NCI-H2029 (cell line): ENCODE results near the gene TAGLN2.
A peak's percentile ranks its signal among the peaks of the same experiment; 100 is the strongest.
"Not testable (repeated sequence)": the region's sequence is repeated elsewhere in the genome, so short reads cannot be mapped to it uniquely, and the experiment has no call there.

ENCODE experiments used
- DNase-seq: peaks from one replicate; lab custom pipeline; 2025; lab: John Stamatoyannopoulos, UW

Gene TAGLN2

DNA sequence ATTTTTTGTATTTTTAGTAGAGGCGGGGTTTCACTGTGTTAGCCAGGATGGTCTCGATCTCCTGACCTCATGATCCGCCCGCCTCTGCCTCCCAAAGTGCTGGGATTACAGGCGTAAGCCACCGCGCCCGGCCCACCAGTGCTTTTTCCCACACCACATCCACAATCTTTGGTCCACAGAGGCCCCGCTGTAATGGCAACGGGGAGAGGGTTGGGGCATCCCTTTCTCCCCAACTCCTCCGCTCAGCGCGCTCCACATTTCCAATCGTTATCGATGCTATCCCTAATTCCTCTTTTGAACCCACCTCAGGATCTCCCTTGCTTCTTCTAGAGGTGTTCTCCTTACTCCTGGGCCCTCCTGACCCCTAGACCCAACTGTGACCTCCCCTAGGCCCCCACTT, 25.7 kb downstream of the TAGLN2 start:
- not testable (repeated sequence) for DNase-seq

DNA sequence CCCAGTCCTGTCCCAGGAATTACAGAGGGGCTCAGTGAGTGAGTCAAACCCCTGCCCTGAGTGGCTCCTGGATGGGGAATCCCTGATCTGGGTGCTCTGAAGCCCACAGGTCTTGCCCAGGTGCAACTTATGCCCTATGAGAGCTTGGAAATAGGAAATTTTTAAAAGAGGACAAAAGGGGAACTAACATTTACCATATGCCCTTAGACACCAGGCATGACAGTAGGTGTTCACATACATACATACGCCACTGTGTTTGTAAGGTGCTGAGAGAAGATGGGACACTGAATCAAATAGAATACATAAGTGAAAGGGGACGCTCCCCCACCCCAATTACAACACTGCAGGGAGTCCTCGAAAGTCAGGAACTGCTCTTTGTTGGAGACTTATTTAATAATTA, 26.8 kb downstream of the TAGLN2 start:
- no peak for DNase-seq

DNA sequence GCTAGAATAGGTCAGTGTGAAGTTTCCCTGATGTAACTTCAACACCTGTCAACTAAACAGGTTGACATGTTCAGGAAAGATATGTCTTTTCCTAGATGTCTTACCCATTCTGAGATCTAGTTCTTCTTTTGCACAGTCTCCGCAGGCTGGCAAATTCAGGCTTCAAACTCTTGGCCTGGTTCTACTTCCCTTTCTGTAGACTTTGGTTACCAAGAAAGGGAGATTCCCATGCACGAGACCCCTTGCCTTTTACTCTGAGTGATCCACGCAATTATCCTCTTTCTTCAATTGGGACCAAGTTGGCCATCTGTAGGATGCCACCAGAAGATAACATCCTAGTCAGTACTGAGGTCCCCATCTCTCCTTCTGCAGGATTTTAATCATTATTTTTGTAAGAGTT, 27.3 kb downstream of the TAGLN2 start:
- no peak for DNase-seq

DNA sequence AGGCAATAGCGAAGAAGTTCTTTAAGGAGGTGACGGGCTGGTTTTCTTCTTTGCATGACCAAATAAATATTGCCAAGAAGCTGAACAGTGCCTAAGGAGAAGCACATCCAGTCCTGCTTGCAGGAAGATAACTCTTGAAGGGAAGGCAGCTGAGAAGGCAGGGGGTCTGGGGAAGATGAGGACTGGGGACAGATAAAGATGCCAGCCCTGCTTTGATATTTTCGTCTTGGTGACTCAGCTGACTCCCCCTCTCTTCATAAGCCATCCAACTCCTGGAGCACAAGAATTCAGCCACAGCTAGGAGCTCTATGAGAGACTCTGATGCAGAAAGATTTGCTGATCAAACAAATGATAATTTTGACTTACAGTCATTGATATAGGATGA, 28.8 kb downstream of the TAGLN2 start:
- no peak for DNase-seq

DNA sequence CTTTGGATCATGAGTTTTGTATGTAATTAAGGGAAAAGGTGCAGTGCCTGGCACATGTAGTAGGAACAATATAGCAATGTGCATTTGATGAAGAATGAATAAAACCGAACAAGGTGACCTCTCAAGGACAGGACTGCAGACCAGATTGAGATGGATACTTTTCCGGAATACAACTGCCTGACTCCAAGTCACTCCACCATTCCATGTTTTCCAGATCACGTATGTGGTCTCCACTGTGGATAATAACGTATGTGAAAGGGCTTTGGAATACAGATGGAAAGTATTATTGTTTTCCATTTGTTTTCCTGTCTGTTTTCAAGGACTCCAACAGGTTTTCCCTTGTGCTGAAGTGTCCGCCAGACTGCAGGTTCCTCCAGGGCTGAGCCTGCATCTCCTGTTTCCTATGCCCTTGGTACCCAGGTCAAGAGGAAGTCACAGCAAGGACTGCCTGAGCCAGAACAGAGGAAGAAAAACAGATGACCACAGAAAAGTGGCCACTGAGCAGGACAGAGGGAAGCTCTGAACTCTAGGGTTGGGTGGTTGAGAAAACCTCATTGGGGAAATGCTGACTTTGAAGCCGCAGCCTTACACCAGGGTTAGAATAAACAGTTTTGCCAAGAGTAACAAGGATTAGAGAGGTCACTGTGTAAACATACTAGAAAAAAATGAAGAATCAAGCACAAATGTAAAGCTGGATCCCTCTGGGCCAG, 29.3 kb downstream of the TAGLN2 start:
- no peak for DNase-seq

DNA sequence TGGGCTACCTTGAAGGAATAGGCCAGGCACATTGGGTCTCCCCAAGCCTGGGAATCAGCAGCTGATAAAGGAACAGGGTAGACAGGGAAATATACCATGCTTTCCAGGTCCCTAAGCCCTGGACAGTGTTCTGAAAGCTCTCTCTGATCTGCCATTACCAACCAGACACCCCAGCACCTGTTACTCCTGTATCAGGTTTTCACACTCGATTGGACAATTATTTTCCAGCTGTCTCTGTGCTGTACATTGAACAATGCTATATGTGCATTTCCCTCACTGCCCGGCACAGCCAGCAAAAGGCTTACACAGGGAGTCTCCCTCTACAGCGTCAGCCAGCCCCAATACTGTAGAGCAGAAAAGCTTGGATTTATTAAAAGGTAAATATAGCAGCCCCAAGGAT, 30.0 kb downstream of the TAGLN2 start:
- no peak for DNase-seq

DNA sequence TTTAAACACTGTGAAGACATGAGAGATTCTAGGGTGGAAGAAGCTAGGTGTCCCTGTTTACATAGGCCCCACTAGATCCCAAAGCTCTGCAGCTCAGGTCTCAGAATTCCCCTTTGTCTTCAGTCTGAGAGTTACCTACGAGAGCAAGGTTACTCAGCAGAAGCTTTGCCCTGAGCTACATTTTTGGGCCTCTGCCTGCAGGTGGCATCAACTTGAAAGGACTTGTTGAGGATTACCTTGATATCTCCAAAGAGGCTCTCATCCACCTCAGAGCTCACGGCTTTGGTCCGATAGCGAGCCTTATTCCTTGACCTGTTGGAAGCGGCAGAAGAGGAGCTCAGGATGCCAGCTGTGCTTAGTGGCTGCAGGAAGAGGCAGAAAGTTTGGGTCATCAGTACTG, 32.4 kb downstream of the TAGLN2 start:
- no peak for DNase-seq

DNA sequence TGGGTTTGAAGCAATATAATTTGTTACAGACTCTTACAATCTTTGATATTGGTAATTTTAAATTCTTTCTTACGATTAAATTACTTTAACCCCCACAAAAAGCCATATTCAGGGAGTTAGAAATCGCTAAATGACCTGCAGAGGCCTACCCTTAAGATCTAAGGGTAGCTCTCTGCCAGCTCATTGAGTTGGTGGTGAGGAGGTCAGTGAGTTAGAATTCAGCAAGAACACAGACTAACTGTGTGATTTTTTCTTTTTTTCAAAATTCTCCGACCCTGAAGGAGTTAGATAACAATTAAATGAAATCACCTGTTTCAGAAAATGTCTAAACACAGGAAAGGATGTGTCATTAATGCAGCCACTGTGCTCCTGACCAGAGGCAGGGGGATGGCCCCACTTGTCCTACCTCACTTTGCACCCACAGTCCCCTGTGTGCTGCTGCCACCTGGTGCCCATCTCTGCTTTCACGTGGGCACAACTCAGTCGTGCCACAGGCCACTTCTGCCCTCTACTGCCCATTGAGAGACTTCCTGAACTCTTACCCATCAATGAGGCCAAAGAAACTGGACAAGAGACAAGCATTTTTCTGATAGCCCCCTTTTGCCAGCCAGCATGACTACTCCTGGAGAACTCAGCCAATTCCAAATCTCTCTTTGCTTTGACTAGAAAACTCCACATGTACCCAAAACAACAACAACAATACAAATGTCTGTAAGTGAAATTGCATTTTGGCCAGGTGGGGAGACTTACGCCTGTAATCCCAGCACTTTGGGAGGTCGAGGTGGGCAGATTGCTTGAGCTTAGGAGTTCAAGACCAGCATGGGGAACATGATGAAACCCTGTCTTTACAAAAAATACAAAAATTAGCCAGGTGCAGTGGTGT, 33.8 kb downstream of the TAGLN2 start:
- peak; percentile 79 for DNase-seq

DNA sequence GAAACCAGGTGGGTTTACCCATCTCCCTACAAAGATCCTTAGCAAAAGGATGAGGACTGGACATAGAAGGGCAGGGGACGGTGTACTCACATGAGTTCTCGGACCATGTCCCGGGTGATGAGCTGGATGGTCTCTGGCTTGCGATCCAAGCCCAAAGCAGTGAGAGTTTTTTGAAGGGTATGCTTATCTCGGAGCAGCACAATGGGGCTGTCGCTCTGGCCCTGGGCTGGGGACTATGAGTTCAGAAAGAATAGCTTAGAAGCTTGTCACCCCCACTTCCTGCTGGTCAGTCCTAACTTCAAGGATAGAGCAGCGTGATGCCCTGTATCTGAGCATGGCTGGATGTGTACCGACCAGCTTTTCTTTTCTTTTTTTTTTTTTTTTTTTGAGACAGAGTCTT, 34.9 kb downstream of the TAGLN2 start:
- DNase-seq, result no peak

DNA sequence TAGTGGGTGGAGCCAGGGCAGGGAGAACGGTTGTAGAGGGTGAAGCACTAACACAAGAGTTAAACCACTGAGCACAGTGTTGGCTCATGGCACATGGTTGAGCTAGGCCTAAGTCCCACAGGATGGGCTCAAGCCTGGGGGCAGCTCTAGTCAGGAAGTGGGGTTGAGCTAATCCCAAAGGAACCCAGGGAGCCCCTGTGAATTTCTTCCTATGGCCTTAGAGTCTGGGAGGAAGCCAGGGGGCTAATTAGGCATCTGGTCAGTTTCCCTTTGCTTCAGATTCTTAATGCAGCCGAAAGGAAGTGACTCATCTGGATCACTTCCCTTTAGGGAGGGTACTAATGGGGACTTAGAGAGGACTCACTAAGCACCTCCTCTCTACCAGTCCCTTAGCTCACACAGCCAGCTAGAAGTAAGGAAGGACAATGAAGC, 35.5 kb downstream of the TAGLN2 start:
- DNase-seq, result no peak

DNA sequence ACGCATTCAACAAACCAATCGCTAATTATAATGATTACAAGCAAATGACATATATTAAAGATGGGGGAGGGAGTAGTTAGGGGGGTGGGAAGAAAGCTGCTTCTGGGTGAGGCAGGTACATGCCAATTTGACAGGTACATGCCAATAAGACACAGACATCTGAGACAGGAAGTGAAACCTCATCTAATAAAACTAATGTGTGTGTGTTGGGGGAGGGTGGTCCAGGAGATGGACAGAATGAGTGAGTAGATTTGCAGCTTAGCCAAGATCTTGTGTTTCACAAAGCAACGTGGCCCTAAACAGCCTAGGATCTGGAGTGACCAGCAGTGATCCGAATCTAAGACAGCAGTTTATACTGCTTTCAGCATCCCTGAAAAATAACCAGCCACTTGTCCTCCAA, 36.1 kb downstream of the TAGLN2 start:
- DNase-seq, result no peak

DNA sequence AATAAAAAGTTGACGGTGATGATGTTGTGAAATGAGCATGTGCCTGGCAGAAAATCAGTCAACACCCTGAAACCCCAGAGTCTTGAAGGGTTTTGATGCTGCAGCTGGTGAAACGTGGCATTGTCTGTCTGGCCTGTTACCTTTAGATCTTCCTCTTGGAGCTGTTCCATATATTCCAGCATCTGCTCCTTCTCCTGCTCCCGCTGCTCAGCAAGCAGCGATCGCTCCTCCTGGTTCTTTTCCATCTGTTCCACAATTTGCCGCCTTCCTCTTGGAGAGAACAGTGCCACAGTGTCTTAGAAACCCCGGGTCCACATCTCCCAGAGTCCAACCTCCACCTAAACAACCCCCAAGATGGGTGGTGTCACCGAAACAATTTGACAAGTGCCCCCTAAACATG, 41.0 kb downstream of the TAGLN2 start:
- no peak for DNase-seq

DNA sequence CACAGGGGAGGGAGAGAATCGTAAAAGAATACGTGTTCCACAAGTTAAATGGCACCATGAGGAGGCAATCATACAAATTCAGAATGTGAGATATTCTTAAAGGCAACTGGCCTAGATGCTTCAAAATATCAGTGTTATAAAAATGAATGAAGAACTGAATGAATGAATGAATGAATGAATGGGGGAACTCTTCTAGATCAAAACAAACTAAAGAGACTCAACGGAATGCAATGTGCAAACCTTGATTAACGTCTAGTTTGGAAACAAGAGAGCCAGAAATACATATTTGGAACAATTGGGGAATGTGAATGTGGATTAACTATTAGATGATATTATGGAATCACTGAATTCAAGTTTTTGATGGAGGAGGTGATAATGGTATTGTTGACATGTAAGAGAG, 42.2 kb downstream of the TAGLN2 start:
- DNase-seq, result no peak

DNA sequence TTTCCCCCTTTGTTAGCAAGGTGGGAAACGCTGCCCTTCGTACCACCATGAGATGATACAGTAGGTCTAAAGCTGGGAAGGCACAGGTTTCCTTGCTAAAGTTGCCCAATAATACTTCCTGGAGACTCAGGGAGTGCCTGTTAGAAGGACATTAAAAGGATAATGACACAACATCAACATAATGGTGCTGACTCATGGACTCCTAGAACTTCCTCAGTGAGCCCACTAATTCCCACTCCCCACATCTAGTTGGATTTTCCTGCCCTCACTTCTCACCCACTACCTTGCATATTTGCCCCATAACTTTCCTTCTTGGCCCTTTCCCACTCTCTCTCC, 42.8 kb downstream of the TAGLN2 start:
- DNase-seq, result no peak

DNA sequence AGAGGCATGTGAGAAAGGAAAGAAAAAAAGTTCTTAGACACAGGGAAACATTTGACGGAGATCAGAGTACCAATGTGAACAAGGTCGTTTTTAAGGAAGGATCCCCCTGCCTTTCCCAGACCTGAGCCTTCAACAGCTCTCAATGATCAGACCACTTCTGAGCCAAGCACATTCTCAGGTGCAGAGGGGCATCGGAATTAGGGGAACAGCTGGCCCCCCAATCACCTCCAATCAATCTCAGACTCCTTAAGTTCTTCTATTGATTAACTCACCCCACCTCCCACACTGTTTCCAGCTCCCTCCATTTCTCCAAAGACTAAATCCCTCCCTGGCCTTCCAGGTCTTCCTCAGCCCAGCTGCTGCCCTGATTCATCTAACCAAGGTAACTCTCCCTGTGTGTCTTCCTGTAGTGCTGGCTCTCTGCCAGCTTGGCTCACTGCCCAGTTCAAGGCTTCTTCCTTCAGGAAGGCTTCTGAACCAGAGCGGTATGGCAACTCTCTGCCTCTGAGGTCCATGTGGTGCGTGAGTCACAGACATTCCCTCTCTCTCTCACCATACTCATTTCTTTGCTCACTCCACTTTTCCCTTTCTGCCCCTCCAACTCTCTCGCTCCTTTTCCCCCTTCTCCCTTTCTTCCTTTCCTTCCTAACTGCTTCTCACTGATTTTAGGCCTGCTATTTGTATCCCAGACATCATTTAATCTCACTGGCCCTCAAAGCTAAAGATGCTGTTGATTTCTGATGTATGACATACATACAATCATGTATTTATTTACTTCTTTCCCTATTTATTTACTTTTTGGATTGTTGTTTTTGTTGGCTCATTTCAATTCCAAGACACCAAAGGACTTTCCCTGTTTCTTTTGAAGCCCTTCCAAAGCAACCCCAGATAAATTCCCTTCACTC, 43.4 kb downstream of the TAGLN2 start:
- peak; percentile 94 for DNase-seq

DNA sequence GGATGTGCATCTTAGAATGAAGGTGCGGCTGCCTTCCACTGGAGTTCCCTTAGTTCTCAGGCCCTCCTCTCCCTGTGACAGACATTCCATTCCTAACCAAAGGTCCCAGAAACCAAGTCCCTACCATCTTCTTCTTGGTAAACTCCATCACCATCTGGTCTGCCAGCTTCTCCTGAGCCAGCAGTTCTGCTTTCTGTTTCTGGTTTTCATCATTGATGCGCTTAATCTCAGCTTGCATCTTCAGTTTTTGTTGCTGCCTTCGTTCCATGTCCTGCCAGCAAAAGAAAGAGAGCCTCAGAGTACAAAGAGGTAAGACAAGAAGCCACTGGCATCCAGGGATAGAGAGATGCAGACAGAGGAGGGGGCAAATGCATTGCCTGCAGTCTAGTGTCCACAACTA, 44.9 kb downstream of the TAGLN2 start:
- no peak for DNase-seq

DNA sequence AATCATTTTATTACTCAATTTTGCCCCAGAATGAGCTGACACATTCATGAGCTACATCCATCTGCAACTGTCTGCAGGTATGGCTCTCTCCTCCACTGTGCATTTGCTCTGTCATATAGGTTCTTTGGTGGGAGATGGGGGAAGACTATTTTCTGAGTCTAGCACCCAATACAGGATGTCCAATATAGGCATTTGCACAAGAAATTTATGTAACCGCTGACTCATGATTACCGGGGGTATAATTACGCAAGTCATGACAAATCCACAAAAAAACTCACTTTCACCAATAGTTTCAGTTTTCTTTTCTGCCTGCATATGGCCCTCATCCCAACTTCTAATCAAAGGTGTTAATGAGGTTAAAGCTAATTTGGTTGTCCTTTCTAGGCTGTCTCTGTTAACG, 45.3 kb downstream of the TAGLN2 start:
- no peak for DNase-seq

DNA sequence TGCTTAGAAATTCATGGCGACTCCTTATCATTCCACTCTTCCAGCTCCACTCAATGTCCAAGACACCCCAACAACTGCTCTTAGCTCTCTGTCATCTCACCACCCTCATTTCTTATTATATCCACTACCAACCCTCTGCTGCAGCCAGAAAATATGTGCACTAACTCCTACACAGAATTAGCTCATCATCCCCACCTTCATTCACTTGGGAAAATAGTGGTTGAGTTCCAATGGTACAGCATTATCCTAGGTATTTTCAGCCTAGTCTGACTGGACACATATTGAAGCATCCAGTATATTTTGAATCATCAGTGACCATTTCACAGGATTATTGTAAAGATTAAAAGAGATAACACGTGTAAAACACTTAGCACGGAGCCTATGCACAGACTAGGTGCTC, 46.2 kb downstream of the TAGLN2 start:
- no peak for DNase-seq

DNA sequence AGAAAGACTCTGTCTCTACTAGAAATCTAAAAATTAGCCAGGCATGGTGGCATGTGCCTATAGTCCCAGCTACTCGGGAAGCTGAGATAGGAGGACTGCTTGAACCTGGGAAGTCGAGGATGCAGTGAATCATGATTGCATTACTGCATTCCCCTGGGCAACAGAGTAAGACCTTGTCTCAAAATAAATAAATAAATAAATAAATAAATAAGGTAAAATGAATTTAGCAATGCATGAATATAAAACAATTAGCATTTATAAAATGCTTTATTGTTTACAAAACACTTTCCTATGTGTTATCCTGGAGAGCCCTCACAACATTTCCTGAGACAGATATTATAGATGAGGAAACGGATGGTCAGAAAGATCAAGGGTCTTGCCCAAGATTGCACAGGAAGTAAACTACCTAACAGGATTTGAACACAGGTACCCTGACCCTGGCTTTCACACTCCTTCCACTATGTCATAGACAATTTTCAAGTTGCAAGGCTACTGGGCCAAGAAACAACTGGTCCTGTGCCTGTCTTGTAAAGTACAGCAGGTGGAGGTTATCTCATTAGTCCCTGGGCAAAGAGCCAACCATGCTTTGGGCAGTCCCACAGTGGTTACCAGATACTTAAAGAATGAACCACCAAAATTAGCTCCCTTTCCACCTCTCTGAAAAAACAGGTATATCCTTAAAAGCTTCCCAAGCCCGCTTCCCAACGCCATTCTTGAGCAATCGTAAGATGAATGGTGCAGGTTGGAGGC, 47.4 kb downstream of the TAGLN2 start:
- DNase-seq, result peak; percentile 30

DNA sequence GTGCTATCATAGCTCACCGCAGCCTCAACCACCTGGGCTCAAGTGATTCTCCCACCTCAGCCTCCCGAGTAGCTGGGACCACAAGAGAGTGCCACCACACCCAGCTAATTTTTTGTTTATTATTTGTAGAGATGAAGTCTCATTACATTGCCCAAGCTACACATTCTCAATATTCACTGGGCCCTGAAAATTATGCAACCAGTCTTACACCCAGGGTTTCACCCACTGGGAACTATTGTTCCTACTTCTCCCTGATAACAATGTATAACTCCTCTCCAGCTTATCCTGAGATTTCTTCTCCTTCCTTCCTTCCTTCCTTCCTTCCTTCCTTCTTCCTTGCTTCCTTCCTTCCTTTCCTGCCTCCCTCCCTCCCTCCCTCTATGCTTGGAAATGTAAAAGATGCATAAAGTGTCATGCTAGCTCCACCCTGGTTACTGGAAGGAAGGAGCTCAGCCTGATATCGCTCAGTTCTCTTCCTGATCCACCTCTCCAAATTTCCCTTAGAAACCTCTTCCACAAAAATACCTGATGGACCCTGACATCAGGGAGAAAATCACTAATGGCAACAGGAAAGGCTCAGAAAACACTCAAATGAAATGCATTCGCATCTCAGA, 51.7 kb downstream of the TAGLN2 start:
- no peak for DNase-seq

DNA sequence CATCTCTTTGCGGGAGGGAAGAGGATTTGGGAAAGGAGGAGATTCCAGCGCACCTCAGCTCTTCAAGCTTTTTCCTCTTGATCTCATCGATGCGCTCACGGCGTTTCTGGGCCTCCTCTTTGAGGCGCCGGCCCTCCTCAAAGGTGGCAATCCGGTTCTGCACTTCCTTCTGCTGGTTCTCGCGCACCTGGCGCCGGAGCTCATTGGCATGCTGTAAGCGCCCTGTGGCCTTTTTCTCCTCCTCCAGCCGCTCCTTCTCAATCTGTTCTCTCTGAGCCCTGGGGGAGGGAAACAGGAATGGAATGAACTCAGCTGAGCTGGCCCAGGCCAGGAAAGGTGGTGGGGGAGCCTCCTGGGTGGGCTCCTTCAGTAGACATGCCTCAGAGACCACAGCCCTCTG, 52.4 kb downstream of the TAGLN2 start:
- DNase-seq, result no peak
